Progenitor cell of endocrine pancreas (in vitro differentiated cells): ENCODE measurements around the gene FKBP2. TPM values are rescaled to one million over a fixed set of nuclear protein-coding genes. Genes with fewer than 3 reads are reported as not detected.

Experiments
- DNase-seq: peaks from one replicate; pipeline ENCODE4 v3.0.0; 2021; ENCODE audit warnings: low spot score; ENCODE audit not compliant: unreplicated experiment
- H3K27ac Mint-ChIP-seq: 2 replicates; pipeline ENCODE4 v1.8.0; 2021; ENCODE audit warnings: mild to moderate bottlenecking, moderate library complexity, mixed read lengths
- H3K27me3 Mint-ChIP-seq: 2 replicates; pipeline ENCODE4 v1.8.0; 2021; ENCODE audit warnings: mixed read lengths
- H3K36me3 Mint-ChIP-seq: 2 replicates; pipeline ENCODE4 v1.8.0; 2022; ENCODE audit warnings: mixed read lengths; ENCODE audit not compliant: insufficient read depth
- H3K4me1 Mint-ChIP-seq: 2 replicates; pipeline ENCODE4 v1.8.0; 2021; ENCODE audit warnings: low read depth, mixed read lengths
- H3K4me3 Mint-ChIP-seq: 2 replicates; pipeline ENCODE4 v1.8.0; 2021; ENCODE audit warnings: low read depth, mild to moderate bottlenecking, moderate library complexity, mixed read lengths
- H3K9me3 Mint-ChIP-seq: 2 replicates; pipeline ENCODE4 v1.8.0; 2021; ENCODE audit warnings: low read depth, mixed read lengths
- total RNA-seq: library from RNA; stranded (reverse); gene quantifications from 2 replicates; pipeline ENCODE4 v1.2.1, GENCODE V29; 2021
- TF ChIP-seq, protein P1 (sequence below): fragments of 200-600 bp; sonication (generic); IDR thresholded peaks from one replicate; pipeline ENCODE4 v1.5.0; 2021; ENCODE audit warnings: antibody characterized with exemption, mild to moderate bottlenecking; ENCODE audit not compliant: unreplicated experiment

The FKBP2 gene
- total RNA-seq, 1 donor from 2014 or later, result 57.7 TPM

DNA sequence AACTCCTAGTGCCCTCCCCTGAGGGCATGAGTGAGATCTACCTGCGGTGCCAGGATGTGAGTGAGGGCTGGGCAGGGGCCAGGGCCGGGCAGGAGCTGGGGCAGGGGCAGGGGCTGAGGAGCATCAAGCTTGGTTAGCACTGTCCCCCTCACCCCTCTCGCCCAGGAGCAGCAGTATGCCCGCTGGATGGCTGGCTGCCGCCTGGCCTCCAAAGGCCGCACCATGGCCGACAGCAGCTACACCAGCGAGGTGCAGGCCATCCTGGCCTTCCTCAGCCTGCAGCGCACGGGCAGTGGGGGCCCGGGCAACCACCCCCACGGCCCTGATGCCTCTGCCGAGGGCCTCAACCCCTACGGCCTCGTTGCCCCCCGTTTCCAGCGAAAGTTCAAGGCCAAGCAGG lies 20.6 kb upstream of the FKBP2 start:
- H3K9me3 Mint-ChIP-seq, result no peaks in the 10 kb centered on the region
- peaks cover 4% of the 10 kb centered on the region for H3K36me3 Mint-ChIP-seq
- H3K4me3 Mint-ChIP-seq, result no peak overlapping the region
- no peaks in the 10 kb centered on the region for H3K27me3 Mint-ChIP-seq
- H3K27ac Mint-ChIP-seq, result no peak overlapping the region
- DNase-seq, result no peak
- TF ChIP-seq, protein P1, sequence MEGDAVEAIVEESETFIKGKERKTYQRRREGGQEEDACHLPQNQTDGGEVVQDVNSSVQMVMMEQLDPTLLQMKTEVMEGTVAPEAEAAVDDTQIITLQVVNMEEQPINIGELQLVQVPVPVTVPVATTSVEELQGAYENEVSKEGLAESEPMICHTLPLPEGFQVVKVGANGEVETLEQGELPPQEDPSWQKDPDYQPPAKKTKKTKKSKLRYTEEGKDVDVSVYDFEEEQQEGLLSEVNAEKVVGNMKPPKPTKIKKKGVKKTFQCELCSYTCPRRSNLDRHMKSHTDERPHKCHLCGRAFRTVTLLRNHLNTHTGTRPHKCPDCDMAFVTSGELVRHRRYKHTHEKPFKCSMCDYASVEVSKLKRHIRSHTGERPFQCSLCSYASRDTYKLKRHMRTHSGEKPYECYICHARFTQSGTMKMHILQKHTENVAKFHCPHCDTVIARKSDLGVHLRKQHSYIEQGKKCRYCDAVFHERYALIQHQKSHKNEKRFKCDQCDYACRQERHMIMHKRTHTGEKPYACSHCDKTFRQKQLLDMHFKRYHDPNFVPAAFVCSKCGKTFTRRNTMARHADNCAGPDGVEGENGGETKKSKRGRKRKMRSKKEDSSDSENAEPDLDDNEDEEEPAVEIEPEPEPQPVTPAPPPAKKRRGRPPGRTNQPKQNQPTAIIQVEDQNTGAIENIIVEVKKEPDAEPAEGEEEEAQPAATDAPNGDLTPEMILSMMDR, result no peak
- H3K4me1 Mint-ChIP-seq, result peaks cover 8% of the 10 kb centered on the region

DNA sequence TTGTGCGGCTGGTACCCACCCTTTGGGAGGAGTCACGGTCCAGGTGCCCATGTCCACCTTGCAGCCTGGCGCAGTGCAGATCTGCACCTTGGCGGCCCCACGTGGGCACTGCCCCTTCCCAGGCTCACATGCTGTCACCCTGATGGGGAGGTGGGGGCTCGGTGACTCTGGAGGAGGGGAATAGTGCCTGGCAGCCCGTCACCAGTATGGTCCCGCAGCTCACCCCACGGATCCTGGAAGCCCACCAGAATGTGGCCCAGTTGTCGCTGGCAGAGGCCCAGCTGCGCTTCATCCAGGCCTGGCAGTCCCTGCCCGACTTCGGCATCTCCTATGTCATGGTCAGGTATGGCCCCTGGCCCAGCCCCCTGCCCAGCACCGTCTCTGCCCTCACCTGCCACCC lies 20.1 kb upstream of the FKBP2 start:
- peaks cover 4% of the 10 kb centered on the region for H3K36me3 Mint-ChIP-seq
- peaks cover 10% of the 10 kb centered on the region for H3K4me1 Mint-ChIP-seq
- no peaks in the 10 kb centered on the region for H3K9me3 Mint-ChIP-seq
- no peak overlapping the region for H3K27ac Mint-ChIP-seq
- TF ChIP-seq, protein P1, result no peak
- no peak for DNase-seq
- H3K27me3 Mint-ChIP-seq, result no peaks in the 10 kb centered on the region
- H3K4me3 Mint-ChIP-seq, result no peak overlapping the region

DNA sequence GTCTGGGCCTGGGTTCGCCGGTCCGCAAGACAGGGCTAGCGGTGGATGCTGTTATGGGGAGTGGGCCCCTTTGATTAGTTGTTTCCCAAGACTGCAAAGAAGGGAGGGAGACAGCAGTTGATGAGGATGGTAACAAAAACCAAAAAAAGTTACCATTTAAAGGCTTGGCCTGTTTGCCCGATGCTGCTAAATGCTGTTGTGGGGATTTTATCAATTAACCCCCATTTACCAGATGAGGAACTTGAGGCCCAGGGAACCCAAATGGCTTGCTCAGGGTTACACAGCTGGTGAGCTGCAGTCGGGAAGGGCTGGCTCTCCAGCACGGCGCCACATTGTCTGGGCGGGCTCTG lies 18.3 kb upstream of the FKBP2 start:
- TF ChIP-seq, protein P1, result no peak
- H3K27ac Mint-ChIP-seq, result no peak overlapping the region
- peaks cover 13% of the 10 kb centered on the region for H3K4me1 Mint-ChIP-seq
- DNase-seq, result no peak
- no peak overlapping the region for H3K4me3 Mint-ChIP-seq
- no peaks in the 10 kb centered on the region for H3K9me3 Mint-ChIP-seq
- peaks cover 4% of the 10 kb centered on the region for H3K36me3 Mint-ChIP-seq
- H3K27me3 Mint-ChIP-seq, result no peaks in the 10 kb centered on the region

DNA sequence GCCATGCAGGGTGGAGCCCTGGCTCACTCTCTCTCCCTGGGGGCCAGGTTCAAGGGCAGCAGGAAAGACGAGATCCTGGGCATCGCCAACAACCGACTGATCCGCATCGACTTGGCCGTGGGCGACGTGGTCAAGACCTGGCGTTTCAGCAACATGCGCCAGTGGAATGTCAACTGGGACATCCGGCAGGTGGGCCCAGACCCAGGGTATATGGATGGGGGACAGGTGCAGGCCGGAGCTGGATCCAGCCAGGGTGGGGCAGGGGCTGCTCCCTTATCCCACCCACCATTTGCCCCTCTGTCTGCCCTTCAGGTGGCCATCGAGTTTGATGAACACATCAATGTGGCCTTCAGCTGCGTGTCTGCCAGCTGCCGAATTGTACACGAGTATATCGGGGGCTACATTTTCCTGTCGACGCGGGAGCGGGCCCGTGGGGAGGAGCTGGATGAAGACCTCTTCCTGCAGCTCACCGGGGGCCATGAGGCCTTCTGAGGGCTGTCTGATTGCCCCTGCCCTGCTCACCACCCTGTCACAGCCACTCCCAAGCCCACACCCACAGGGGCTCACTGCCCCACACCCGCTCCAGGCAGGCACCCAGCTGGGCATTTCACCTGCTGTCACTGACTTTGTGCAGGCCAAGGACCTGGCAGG lies 17.8 kb upstream of the FKBP2 start:
- H3K4me1 Mint-ChIP-seq, result peaks cover 13% of the 10 kb centered on the region
- no peaks in the 10 kb centered on the region for H3K9me3 Mint-ChIP-seq
- TF ChIP-seq, protein P1, result no peak
- peaks cover 4% of the 10 kb centered on the region for H3K36me3 Mint-ChIP-seq
- H3K27ac Mint-ChIP-seq, result no peak overlapping the region
- no peak for DNase-seq
- no peak overlapping the region for H3K4me3 Mint-ChIP-seq
- no peaks in the 10 kb centered on the region for H3K27me3 Mint-ChIP-seq

DNA sequence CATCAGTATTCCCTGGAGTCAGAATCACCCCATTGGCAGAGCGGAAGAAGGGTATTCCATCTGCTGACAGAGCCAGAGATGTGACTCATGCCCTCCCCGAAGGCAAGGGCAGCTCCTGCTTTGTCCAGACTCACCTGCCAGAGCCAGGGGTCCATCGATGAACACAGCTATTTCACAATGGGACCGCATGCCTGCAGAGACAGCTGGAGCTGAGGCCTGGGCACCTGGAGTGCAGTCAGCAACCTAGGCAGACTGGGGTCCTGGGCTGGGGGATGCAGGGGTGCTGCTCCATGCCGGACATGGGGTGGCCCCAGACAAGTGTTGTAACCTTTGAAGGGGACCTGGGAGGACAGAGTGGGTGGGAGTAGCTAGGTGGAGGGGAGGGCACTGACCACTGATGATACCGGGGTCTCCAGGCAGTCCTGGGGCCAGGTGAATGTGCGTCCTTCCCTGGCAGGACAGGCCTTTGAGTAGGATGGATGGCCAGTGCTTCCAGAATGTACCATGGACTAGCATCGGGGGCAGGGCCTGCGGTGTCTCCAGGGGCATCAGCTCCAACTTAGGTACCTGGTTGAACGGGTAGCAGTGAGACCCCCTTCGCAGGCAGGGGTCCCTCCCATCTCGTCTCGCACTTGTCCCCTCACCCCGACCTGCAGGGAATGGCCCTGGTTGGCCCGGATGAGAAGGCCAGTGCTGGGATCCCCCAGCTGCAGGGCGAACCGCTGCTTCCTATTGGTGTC lies 16.6 kb upstream of the FKBP2 start:
- TF ChIP-seq, protein P1, result no peak
- peak overlapping the region; percentile 87 for H3K4me3 Mint-ChIP-seq
- H3K27me3 Mint-ChIP-seq, result no peaks in the 10 kb centered on the region
- no peaks in the 10 kb centered on the region for H3K9me3 Mint-ChIP-seq
- no peak for DNase-seq
- H3K27ac Mint-ChIP-seq, result no peak overlapping the region
- H3K36me3 Mint-ChIP-seq, result no peaks in the 10 kb centered on the region
- H3K4me1 Mint-ChIP-seq, result peaks cover 7% of the 10 kb centered on the region
